HG03095 (cell line): ENCODE data around the gene PLEK.
"Not testable (repeated sequence)": the region's sequence is repeated elsewhere in the genome, so short reads cannot be mapped to it uniquely, and the experiment has no call there.

Experiments used
- ATAC-seq: cut with Tn5 transposase; IDR thresholded peaks from one replicate; pipeline ENCODE4 v1.9.1; 2021; ENCODE audit warnings: moderate library complexity; ENCODE audit not compliant: unreplicated experiment

Gene PLEK

GRCh38 chr2:68352651-68353391 is 12.3 kb upstream of the PLEK start:
- ATAC-seq = no peak

- no peak for ATAC-seq
These were observed 8.4 kb upstream of the PLEK start for GRCh38 chr2:68356599-68357239.

DNA sequence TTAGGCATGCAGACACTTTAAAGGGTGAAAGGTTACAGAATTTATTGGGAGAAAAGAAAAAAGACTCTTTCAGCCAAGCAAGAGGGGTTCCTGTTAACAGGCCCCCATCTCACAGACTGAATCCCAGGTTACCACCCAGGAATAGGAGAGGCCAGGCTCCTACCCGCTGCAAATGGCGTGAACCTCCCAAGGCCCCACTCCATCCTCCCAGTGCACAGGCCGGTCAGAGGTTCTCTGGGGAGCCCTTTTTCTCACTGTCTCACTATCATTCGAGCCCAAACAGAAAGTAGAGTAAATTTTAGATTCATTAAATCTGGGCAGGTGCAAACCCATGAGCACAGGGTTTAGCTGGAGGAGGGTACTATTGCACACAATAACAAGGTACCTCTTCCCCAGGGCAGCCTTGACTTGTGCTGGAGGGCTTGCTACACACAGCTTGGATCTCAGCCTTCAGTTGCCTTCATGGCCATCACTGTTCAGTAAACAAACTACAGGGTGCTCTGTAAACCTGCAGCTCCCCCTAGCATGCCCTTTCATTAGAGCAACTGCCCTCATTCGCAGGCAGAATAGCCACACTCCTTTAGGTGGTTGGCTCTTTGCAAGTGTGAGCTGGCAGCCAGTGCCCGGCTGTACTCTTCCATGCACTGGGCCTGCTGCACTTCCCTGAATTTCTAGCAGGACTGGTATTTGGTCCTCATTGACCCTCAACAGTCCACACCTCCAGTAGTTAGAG is 7.3 kb upstream of the PLEK start:
- peak; percentile 56 for ATAC-seq

- ATAC-seq = no peak
These were observed 5.2 kb upstream of the PLEK start for GRCh38 chr2:68359889-68360288.

DNA sequence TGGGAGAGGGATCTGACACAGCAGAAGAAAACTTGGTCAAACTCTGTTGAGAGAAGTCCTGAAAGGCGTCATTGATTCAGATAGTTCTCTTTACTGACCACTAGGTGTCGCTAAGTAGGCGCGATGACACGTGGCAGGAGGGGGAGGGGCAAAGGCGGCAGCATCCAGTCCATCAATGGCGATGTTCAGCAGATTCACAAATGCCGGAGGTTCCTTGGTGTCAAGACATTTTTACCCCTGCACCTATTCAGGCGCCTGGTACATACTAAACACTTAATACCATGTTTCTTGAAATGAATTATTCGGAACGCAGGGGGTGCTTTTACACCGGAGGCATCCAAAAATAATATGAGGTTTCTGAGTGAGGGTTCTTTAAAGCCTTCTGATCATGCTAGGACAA is 3.0 kb upstream of the PLEK start:
- ATAC-seq = no peak

DNA sequence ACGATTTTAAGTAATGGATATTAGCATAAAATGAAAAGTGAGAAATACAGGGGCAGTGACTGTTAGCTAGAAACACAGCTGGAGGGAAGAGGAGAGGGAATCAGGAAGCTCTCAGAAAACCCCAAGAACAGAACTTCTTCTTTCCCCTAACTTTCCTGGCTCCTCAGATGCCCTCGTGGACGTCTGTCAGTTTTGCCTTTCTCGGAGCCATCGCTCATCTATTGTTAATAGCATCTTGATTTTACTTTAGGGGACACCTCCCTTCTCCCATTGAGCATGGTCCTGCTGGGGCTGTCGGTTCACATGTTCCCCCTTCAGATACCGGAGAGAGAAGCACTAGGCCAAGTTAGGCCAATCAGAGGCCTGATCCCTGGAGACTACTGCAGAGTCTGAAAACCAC is 2.3 kb upstream of the PLEK start:
- no peak for ATAC-seq

DNA sequence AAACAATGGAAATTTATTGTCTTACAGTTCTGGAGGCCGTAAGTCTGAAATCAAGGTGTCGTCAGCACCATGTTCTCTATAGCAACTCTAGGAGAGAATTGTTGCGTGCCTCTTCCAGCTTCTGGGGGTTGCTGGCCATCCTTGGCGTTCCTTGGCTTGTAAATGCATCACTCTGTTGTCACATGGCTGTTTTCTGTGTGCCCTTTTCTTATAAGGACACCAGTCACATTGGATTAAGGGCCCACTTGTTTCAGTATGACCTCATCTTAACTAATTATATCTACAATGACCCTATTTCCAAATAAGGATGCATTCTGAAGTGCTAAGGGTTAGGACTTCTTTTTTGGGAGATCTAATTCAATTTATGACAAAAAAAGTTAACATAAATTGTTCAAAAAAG is 1.4 kb upstream of the PLEK start:
- ATAC-seq = no peak

DNA sequence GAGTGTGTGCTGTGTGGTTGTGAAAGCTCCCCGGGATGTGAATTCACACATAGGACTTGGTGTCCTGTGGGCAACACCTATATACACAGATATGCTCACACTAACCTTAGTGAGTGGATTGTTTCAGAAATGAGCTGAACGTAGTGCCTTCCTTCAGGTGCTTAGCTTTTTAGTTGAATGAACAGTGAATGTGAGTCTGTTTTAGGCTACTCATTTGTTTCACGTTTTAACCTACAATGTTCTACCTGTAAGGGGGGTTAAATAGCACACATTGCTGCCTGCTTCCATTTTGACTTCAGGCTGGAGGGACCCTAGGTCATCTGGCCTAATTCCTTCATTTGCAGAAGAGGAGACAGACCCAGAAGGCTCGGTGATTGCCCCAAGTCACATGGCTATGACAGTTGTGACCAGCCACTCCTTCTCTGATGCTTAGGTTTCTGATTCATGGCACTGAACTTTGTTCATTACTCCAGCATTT is 1.0 kb downstream of the PLEK start:
- ATAC-seq = peak; percentile 49

GRCh38 chr2:68367953-68368653 is 3.0 kb downstream of the PLEK start:
- no peak for ATAC-seq

- no peak for ATAC-seq
These were observed 3.7 kb downstream of the PLEK start for GRCh38 chr2:68368654-68369336.

GRCh38 chr2:68369337-68369734 is 4.3 kb downstream of the PLEK start:
- ATAC-seq = no peak

GRCh38 chr2:68371138-68371537 is 6.1 kb downstream of the PLEK start:
- ATAC-seq = no peak

- ATAC-seq = no peak
These were observed 6.5 kb downstream of the PLEK start for GRCh38 chr2:68371581-68371980.

GRCh38 chr2:68372485-68372884 is 7.4 kb downstream of the PLEK start:
- no peak for ATAC-seq

- ATAC-seq = no peak
These were observed 9.1 kb downstream of the PLEK start for GRCh38 chr2:68374184-68374583.

- no peak for ATAC-seq
These were observed 10.5 kb downstream of the PLEK start for GRCh38 chr2:68375582-68375981.

- no peak for ATAC-seq
These were observed 12.2 kb downstream of the PLEK start for GRCh38 chr2:68377137-68377780.

DNA sequence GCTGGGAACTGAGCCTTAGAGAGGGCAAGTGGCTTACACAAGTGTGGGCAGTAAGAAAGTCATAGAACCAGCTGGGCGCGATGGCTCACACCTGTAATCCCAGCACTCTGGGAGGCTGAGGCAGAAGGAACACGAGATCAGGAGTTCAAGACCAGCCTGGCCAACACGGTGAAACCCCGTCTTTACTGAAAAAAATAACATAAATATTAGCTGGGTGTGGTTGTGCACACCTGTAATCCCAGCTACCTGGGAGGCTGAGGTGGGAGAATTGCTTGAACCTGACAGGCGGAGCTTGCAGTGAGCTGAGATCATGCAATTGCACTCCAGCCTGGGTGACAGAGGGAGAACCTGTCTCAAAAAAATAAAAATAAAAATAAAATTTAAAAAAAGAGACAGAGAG is 13.7 kb downstream of the PLEK start:
- not testable (repeated sequence) for ATAC-seq

- ATAC-seq = no peak
These were observed 14.2 kb downstream of the PLEK start for GRCh38 chr2:68379184-68379708.

GRCh38 chr2:68383778-68384177 is 18.7 kb downstream of the PLEK start:
- no peak for ATAC-seq
